OCI-LY3 (cell line): ENCODE data around the gene PANK4.

Experiments
- CTCF ChIP-seq: fragments of 200-600, 300-600 bp; sonication (generic); IDR thresholded peaks from 2 replicates; pipeline ENCODE4 v1.5.1; 2014; ENCODE audit warnings: antibody characterized with exemption, low read length, low read depth
- EZH2phosphoT487 ChIP-seq: fragments of 200-600 bp; shearing (Covaris generic); IDR thresholded peaks from 2 replicates; pipeline ENCODE4 v1.6.1; 2018; ENCODE audit warnings: antibody characterized with exemption, mixed run types, low read depth

DNA sequence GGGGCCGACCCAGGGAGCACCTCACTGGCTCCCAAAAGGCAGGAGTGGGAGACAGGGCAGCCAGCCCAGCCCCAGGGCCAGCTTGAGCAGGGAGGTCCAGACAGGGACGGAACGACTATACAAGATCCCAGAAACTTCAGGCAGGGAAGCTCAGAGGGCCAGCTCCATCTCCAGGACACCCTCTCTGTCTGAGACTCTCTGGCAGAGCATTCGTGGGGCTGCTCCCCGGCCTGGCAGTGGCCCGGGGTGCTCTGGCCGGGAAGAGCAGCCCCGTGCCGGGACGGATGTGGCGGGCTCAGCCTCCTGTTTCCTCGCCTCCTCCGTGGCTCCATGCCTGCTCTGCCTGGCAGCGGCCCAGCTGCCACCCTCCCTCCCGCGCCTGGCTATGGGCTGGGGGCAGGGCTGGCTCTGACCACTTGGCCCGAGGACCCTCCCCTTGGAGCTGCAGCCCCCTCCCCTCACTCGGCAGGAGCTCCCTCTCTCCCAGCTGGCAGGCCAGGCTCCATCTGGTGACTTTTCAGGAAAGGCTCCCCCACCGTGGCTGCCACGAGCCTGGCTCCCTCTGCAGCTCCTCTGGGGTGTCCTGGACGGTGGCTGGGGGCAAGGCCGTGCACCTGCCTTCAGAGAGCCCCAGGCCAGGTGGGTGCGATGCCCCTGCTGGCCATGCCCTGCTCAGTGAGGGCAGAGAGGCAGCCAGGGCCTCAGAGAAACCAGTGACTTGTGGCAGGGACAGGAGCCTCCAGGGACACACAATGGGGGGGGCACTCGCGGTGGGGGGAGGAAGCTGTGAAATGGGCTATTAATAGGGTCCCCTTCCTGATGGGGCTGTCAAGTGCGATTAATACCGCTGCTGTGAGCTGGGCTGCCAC lies 55.9 kb downstream of the PANK4 start:
- TF ChIP-seq CTCF (no peak), EZH2phosphoT487 (no peak)
